Smooth muscle cell (in vitro differentiated cells): Measurements from ENCODE around the gene RTBDN. TPM values are rescaled to one million over a fixed set of nuclear protein-coding genes. Genes with fewer than 3 reads are reported as not detected.

Experiments used
- DNase-seq: peaks from one replicate; lab custom pipeline; 2025; ENCODE audit not compliant: unreplicated experiment; lab: John Stamatoyannopoulos, UW
- H2AFZ ChIP-seq: fragments of 200-600 bp; sonication (generic); 2 replicates; pipeline ENCODE4 v1.6.0; 2016; ENCODE audit warnings: antibody characterized with exemption, low read depth, mild to moderate bottlenecking
- H3F3A ChIP-seq: fragments of 200-600 bp; sonication (generic); 2 replicates; pipeline ENCODE4 v1.6.0; 2017; ENCODE audit warnings: antibody characterized with exemption, low read depth
- H3K27ac ChIP-seq: fragments of 200-600 bp; sonication (generic); 2 replicates; pipeline ENCODE4 v1.5.1; 2016; ENCODE audit warnings: low read depth, mild to moderate bottlenecking
- H3K27me3 ChIP-seq: fragments of 200-600 bp; sonication (generic); 2 replicates; pipeline ENCODE4 v1.6.1; 2016; ENCODE audit warnings: low read depth, mild to moderate bottlenecking
- H3K36me3 ChIP-seq: fragments of 200-600 bp; sonication (generic); 2 replicates; pipeline ENCODE4 v1.5.1; 2016; ENCODE audit warnings: low read depth
- H3K4me1 ChIP-seq: fragments of 200-600 bp; sonication (generic); 2 replicates; pipeline ENCODE4 v1.5.1; 2016; ENCODE audit warnings: low read depth
- H3K4me2 ChIP-seq: fragments of 200-600 bp; sonication (generic); 2 replicates; pipeline ENCODE4 v1.6.0; 2016; ENCODE audit warnings: mild to moderate bottlenecking
- H3K4me3 ChIP-seq: fragments of 200-600 bp; sonication (generic); 2 replicates; pipeline ENCODE4 v1.5.1; 2016; ENCODE audit warnings: mild to moderate bottlenecking
- H3K79me2 ChIP-seq: fragments of 200-600 bp; sonication (generic); 2 replicates; pipeline ENCODE4 v1.6.0; 2016; ENCODE audit warnings: low read depth, mild to moderate bottlenecking
- H3K9ac ChIP-seq: fragments of 200-600 bp; sonication (generic); 2 replicates; pipeline ENCODE4 v1.6.0; 2016; ENCODE audit warnings: low read depth
- H3K9me3 ChIP-seq: fragments of 200-600 bp; sonication (generic); replicated peaks from 2 replicates; pipeline ENCODE4 v1.5.1; 2016; ENCODE audit warnings: low read depth
- H4K20me1 ChIP-seq: fragments of 200-600 bp; sonication (generic); 2 replicates; pipeline ENCODE4 v1.6.0; 2016; ENCODE audit warnings: low read depth
- CTCF ChIP-seq: fragments of 200-600 bp; sonication (generic); IDR thresholded peaks from 2 replicates; pipeline ENCODE4 v1.5.1; 2017; ENCODE audit warnings: borderline replicate concordance, mild to moderate bottlenecking, antibody characterized with exemption; ENCODE audit not compliant: insufficient read depth, poor library complexity, severe bottlenecking
- WGBS: methylation state at CpG from one replicate; pipeline ENCODE4 v1.1.7; 2016; ENCODE audit warnings: low lambda C conversion rate; 5-methylcytosine and 5-hydroxymethylcytosine counted together
- polyA plus RNA-seq: library from polyadenylated mRNA; unstranded; fragments of >200 nt; fragmentation: Nextera tagmentation; extraction: Ambion mirVana; gene quantifications from 2 replicates; pipeline ENCODE4 v1.2.1, GENCODE V29; 2016
- total RNA-seq: library from RNA; depleted of rRNA; stranded (reverse); fragments of >200 nt; gene quantifications from 2 replicates; pipeline ENCODE4 v1.2.3, GENCODE V29; 2014

The RTBDN gene
- total and polyA plus RNA-seq, 2 experiments from 2014 or later: 1.7 TPM; not detected in 1

- Histone ChIP-seq H3K27me3 (peaks cover 69% of the 10 kb centered on the region), H3K4me1 (peaks cover 8% of the 10 kb centered on the region), H4K20me1 (peaks cover 3% of the 10 kb centered on the region), H3K27ac (no peak overlapping the region), H3F3A (peaks cover 13% of the 10 kb centered on the region), H3K9ac (no peak overlapping the region), H3K79me2 (no peaks in the 10 kb centered on the region), H3K9me3 (no peaks in the 10 kb centered on the region), H3K36me3 (no peaks in the 10 kb centered on the region), H2AFZ (no peak overlapping the region), H3K4me2 (no peak overlapping the region), H3K4me3 (no peak overlapping the region)
- TF ChIP-seq CTCF: no peak
- 72% methylated on average over 4 of the region's 4 CpGs for WGBS
- DNase-seq: no peak
Measured at GRCh38 chr19:12837225-12837624, 2.8 kb upstream of the RTBDN start.

DNA sequence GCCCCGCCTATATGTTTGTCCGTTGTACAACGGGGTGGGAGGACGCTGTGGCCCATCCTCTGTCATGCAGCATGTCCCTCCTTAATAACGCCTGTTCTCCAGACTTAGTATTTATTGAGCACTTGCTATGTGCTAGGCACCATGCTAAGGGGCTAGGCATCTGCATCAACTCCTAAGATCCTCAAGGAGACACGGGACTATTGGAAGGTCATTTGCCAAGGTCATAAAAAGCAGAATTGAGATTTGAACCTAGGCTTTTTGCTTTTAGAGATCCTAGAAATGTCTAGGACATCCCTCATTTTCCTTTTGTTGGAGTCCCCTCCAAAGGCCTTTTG, 2.1 kb upstream of the RTBDN start:
- Histone ChIP-seq H3K27ac (no peak overlapping the region), H3K9me3 (no peaks in the 10 kb centered on the region), H3K4me1 (peaks cover 6% of the 10 kb centered on the region), H3F3A (peaks cover 13% of the 10 kb centered on the region), H3K79me2 (no peaks in the 10 kb centered on the region), H3K4me3 (no peak overlapping the region), H3K36me3 (no peaks in the 10 kb centered on the region), H3K27me3 (peaks cover 69% of the 10 kb centered on the region), H4K20me1 (peaks cover 3% of the 10 kb centered on the region), H3K9ac (no peak overlapping the region), H3K4me2 (no peak overlapping the region), H2AFZ (no peak overlapping the region)
- WGBS: 16% methylated on average over 6 of the region's 6 CpGs
- no peak for TF ChIP-seq CTCF
- DNase-seq: no peak

DNA sequence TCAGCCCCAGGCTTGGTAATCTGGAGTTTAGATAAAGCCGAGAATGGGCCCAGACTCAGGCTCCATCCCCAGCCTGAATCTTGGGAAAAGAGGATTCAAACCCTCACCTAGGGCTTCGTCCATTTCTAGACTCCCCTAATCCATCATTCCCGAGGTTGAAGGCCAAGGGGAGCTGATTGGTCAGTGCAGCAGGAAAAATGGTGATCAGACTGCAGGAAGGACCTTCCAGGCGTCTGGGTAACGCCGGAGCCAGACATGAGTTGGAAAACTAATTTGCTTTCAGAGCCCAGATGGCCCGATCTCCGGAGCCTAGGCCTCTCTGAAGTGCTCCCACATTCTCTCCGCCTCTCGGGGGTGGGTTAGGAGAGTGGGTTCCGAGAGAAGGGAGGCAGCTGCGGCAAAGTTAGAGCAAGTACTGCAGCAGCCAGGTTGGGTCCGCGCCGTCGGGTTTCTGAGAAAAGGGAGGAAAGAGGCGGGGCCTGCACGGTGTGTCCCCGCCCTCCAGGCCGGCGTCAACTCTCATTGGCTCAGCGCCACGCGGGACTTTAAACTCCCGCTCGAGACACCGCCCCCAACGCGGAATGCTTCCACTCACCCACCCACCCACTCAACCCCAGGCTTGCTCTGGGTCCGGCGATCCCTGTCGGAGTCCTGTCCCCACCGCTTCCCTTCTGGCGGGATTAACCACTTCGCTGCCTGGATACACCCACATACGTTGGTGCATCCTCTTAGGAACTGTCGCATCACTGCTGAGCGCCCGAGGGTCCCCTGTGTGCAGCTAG, 788 bp upstream of the RTBDN start:
- Histone ChIP-seq H3K4me1 (peaks cover 3% of the 10 kb centered on the region), H3F3A (peaks cover 11% of the 10 kb centered on the region), H3K36me3 (no peaks in the 10 kb centered on the region), H3K9me3 (no peaks in the 10 kb centered on the region), H3K27me3 (peaks cover 60% of the 10 kb centered on the region), H3K27ac (no peak overlapping the region), H4K20me1 (peaks cover 3% of the 10 kb centered on the region), H3K9ac (no peak overlapping the region), H3K79me2 (no peaks in the 10 kb centered on the region), H2AFZ (no peak overlapping the region), H3K4me2 (no peak overlapping the region), H3K4me3 (no peak overlapping the region)
- 16% methylated on average over 38 of the region's 39 CpGs for WGBS
- TF ChIP-seq CTCF: no peak
- no peak for DNase-seq
